Measurements from ENCODE around the gene CEACAM7.

- TF ChIP-seq, protein P1, sequence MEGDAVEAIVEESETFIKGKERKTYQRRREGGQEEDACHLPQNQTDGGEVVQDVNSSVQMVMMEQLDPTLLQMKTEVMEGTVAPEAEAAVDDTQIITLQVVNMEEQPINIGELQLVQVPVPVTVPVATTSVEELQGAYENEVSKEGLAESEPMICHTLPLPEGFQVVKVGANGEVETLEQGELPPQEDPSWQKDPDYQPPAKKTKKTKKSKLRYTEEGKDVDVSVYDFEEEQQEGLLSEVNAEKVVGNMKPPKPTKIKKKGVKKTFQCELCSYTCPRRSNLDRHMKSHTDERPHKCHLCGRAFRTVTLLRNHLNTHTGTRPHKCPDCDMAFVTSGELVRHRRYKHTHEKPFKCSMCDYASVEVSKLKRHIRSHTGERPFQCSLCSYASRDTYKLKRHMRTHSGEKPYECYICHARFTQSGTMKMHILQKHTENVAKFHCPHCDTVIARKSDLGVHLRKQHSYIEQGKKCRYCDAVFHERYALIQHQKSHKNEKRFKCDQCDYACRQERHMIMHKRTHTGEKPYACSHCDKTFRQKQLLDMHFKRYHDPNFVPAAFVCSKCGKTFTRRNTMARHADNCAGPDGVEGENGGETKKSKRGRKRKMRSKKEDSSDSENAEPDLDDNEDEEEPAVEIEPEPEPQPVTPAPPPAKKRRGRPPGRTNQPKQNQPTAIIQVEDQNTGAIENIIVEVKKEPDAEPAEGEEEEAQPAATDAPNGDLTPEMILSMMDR (IDR thresholded peaks at IDR 0.05): no peak
- no peak for TF ChIP-seq ZFX (IDR thresholded peaks at IDR 0.05; ENCODE audit: borderline replicate concordance)
These were observed 61.2 kb downstream of the CEACAM7 start, which contains the start of gene CEACAM4 for GRCh38 chr19:41626877-41627276.
